OCI-LY7 (cell line): ENCODE data around the gene UGT2B10.

Experiments used
- EZH2phosphoT487 ChIP-seq: fragments of 200-600 bp; sonication (generic); IDR thresholded peaks from 2 replicates; pipeline ENCODE4 v1.6.1; 2018; ENCODE audit warnings: low read depth, borderline replicate concordance, mild to moderate bottlenecking, mixed run types, antibody characterized with exemption, low read length, moderate library complexity, mixed read lengths
- TF ChIP-seq, protein P1 (sequence below): fragments of 200-600 bp; sonication (generic); conservative IDR thresholded peaks from 2 replicates; pipeline ENCODE4 v1.5.1; 2014; ENCODE audit warnings: mild to moderate bottlenecking, antibody characterized with exemption, low read length, moderate library complexity, mixed read lengths

DNA sequence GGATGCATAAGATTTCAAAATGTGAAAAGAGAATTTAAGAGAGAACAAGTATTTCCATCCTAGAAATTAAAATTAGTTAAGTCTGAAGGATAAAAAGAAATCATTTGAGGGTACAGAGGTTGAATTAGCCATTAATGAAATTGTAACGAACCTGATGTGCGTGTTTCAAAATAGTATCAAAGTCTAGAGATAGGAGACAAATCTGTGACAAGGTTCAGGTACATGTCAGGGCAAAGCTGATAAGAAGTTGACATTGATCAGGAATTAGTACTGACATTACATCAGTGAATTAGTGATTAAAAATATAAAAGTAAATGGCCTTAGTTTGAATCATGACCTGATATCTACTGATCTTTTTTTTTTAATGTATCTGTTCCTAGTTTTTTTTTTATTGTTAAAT lies 62.3 kb downstream of the UGT2B10 start:
- TF ChIP-seq, protein P1, sequence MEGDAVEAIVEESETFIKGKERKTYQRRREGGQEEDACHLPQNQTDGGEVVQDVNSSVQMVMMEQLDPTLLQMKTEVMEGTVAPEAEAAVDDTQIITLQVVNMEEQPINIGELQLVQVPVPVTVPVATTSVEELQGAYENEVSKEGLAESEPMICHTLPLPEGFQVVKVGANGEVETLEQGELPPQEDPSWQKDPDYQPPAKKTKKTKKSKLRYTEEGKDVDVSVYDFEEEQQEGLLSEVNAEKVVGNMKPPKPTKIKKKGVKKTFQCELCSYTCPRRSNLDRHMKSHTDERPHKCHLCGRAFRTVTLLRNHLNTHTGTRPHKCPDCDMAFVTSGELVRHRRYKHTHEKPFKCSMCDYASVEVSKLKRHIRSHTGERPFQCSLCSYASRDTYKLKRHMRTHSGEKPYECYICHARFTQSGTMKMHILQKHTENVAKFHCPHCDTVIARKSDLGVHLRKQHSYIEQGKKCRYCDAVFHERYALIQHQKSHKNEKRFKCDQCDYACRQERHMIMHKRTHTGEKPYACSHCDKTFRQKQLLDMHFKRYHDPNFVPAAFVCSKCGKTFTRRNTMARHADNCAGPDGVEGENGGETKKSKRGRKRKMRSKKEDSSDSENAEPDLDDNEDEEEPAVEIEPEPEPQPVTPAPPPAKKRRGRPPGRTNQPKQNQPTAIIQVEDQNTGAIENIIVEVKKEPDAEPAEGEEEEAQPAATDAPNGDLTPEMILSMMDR: no peak
- TF ChIP-seq EZH2phosphoT487: no peak
